ENCODE data around the gene LASP1.
"Not testable (repeated sequence)": the region's sequence is repeated elsewhere in the genome, so short reads cannot be mapped to it uniquely, and the experiment has no call there.

Gene LASP1

DNA sequence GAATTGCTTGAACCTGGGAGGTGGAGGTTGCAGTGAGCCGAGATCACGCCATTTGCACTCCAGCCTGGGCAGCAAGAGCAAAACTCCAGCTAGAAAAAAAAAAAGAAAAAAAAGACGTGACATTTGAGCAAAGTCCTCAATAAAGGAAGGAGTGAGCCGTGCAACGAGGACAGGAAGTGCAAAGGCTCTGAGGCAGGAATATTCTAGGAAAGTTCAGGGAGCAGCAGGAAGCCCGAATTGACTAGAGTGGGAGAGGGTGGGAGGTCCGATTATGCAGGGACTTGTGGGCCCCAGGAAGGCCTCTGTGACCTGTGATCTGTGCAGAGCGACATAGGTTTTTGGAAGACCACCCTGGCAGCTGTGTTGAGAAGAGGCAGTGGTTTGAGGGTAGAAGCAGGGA is 46.9 kb downstream of the LASP1 start:
- no peak for DNase-seq
- TF ChIP-seq GATA1 (IDR thresholded peaks at IDR 0.05; ENCODE audit: low read depth, low read length) (no peak), POLR2A (IDR thresholded peaks at IDR 0.05; ENCODE audit: low read length) (no peak)

DNA sequence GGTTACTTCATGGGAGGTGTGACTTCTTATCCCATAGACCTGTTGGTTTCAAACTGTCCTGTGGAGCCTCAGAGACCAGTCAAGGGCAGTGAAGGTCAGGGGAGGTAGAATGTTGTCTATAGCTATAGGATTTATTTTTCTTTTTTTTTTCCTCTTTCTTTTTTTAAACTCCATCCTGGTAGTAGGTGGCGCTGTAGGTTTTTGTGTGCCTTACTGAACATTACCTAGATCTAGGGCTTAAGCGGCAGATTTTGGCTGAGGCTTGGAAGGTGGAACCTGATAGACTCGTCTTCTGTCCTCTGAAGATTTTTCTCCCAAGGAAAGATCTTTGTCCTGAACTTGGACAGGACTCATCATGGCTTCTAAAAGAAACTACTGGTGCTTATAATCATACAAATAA is 47.4 kb downstream of the LASP1 start:
- TF ChIP-seq GATA1 (IDR thresholded peaks at IDR 0.05; ENCODE audit: low read depth, low read length) (no peak), POLR2A (IDR thresholded peaks at IDR 0.05; ENCODE audit: low read length) (no peak)
- no peak for DNase-seq

DNA sequence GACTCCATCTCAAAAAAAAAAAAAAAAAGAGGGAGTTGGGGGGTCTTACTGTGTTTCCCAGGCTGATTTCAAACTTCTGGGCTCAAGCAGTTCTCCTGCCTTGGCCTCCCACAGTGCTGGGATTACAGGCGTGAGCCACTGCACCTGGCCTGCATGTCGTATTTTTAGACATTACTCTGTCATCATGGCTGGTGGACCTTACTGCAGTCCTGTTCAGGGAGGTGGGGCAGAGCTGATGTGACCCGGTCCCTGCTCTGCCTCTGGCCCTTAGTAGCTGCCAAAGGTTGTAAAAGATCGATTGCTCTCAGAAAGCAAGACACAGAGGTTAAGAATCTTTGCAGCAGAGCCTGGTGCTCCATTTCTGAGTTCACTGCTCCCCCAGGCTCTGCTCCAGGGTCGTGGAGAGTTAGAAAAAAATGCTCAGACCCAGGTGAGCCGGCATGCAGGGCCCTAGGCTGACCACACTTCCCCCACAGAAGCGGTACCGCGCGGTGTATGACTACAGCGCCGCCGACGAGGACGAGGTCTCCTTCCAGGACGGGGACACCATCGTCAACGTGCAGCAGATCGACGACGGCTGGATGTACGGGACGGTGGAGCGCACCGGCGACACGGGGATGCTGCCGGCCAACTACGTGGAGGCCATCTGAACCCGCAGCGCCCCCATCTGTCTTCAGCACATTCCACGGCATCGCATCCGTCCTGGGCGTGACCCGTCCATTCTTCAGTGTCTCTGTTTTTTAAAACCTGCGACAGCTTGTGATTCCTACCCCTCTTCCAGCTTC is 48.5 kb downstream of the LASP1 start:
- TF ChIP-seq POLR2A (IDR thresholded peaks at IDR 0.05; ENCODE audit: low read length), result no peak
- TF ChIP-seq GATA1 (IDR thresholded peaks at IDR 0.05; ENCODE audit: low read depth, low read length), result no peak
- DNase-seq, result peak in 1 of 2 experiments; percentile 14

DNA sequence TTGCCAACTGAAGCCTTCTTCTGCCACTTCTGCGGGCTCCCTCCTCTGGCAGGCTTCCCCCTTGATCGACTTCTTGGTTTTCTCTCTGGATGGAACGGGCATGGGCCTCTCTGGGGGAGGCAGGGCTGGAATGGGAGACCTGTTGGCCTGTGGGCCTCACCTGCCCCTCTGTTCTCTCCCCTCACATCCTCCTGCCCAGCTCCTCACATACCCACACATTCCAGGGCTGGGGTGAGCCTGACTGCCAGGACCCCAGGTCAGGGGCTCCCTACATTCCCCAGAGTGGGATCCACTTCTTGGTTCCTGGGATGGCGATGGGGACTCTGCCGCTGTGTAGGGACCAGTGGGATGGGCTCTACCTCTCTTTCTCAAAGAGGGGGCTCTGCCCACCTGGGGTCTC is 49.1 kb downstream of the LASP1 start:
- TF ChIP-seq GATA1 (IDR thresholded peaks at IDR 0.05; ENCODE audit: low read depth, low read length) (no peak), POLR2A (IDR thresholded peaks at IDR 0.05; ENCODE audit: low read length) (no peak)

DNA sequence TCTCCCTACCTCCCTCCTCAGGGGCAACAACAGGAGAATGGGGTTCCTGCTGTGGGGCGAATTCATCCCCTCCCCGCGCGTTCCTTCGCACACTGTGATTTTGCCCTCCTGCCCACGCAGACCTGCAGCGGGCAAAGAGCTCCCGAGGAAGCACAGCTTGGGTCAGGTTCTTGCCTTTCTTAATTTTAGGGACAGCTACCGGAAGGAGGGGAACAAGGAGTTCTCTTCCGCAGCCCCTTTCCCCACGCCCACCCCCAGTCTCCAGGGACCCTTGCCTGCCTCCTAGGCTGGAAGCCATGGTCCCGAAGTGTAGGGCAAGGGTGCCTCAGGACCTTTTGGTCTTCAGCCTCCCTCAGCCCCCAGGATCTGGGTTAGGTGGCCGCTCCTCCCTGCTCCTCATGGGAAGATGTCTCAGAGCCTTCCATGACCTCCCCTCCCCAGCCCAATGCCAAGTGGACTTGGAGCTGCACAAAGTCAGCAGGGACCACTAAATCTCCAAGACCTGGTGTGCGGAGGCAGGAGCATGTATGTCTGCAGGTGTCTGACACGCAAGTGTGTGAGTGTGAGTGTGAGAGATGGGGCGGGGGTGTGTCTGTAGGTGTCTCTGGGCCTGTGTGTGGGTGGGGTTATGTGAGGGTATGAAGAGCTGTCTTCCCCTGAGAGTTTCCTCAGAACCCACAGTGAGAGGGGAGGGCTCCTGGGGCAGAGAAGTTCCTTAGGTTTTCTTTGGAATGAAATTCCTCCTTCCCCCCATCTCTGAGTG is 49.6 kb downstream of the LASP1 start:
- DNase-seq, result no peak
- TF ChIP-seq POLR2A (IDR thresholded peaks at IDR 0.05; ENCODE audit: low read length) (no peak), GATA1 (IDR thresholded peaks at IDR 0.05; ENCODE audit: low read depth, low read length) (no peak)

More for the DNA sequence above, 49.1 kb downstream of the LASP1 start:
- DNase-seq, result no peak

DNA sequence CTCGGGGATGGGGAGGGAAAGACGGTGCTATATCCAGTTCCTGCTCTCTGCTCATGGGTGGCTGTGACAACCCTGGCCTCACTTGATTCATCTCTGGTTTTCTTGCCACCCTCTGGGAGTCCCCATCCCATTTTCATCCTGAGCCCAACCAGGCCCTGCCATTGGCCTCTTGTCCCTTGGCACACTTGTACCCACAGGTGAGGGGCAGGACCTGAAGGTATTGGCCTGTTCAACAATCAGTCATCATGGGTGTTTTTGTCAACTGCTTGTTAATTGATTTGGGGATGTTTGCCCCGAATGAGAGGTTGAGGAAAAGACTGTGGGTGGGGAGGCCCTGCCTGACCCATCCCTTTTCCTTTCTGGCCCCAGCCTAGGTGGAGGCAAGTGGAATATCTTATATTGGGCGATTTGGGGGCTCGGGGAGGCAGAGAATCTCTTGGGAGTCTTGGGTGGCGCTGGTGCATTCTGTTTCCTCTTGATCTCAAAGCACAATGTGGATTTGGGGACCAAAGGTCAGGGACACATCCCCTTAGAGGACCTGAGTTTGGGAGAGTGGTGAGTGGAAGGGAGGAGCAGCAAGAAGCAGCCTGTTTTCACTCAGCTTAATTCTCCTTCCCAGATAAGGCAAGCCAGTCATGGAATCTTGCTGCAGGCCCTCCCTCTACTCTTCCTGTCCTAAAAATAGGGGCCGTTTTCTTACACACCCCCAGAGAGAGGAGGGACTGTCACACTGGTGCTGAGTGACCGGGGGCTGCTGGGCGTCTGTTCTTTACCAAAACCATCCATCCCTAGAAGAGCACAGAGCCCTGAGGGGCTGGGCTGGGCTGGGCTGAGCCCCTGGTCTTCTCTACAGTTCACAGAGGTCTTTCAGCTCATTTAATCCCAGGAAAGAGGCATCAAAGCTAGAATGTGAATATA is 50.8 kb downstream of the LASP1 start:
- TF ChIP-seq GATA1 (IDR thresholded peaks at IDR 0.05; ENCODE audit: low read depth, low read length) (no peak), POLR2A (IDR thresholded peaks at IDR 0.05; ENCODE audit: low read length) (no peak)
- no peak for DNase-seq

DNA sequence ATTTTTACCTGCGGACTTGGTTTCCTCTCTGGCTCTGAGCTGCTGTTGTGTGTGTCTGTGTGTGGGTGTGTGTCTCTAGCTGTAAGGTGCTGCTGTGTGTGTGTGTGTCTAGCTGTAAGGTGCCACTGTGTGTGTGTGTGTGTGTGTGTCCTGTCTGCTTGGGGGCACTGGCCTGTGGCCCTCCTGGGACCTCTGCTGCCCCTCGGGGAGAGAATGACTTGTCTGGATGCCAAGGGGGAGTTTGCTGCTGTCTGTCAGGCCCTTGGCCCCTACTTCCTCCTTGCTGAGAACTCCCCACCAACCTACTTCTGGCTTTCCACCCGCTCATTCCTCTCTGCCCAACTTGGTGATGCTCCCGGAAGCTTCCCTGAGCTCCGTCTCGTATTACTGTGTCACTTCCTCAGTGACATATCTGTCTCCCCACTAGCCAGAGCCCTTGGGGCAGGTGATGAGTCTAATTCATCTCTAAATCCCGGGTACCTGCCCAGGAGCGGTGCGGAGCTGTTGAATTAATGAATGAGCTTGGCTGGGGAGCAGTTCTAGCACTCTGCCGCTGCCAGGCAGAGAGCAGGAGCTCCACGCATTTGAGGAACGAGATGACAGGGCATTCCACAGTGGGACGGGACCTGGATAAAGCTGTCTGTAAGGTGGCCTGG is 52.0 kb downstream of the LASP1 start:
- DNase-seq, result no peak
- TF ChIP-seq POLR2A (IDR thresholded peaks at IDR 0.05; ENCODE audit: low read length), result no peak
- no peak for TF ChIP-seq GATA1 (IDR thresholded peaks at IDR 0.05; ENCODE audit: low read depth, low read length)

DNA sequence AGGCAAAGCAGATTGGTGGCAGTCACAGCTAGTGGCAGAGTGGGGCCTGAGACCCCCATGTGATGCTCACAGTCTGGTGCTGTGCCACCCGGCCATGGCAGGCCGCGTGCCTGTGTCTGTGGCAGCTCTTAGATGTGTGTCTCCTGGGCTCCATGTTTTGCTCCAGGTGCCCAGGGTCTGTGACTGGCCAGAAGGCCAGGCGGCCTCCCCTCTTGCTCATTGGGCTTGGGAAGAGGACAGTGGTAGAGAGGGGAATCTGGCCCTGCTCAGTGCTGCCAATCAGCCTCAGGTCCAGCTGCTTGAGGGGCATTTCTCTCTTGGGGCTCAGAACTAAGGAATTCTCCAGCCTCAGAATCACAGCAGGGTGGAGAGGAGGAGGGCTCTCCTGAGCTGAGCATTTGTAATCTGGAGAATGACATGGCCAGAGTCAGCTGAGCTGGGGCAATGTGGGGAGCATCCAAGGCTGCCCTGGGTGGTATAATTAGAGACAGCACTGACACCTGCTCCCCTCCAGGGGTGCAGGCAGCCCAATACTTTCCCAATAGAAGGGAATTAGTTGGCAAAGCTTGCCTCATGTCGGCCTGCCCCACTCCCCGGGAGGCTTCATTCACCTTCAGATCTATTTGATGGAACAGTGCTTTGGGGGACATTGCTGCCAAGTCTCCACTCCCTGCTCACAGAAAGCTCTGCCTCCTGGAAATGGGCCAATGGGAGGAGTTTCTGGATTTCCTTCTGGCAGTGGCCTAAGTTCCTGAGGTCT is 52.9 kb downstream of the LASP1 start:
- no peak for TF ChIP-seq POLR2A (IDR thresholded peaks at IDR 0.05; ENCODE audit: low read length)
- TF ChIP-seq GATA1 (IDR thresholded peaks at IDR 0.05; ENCODE audit: low read depth, low read length), result no peak
- DNase-seq, result peak; percentile 16 to 47

DNA sequence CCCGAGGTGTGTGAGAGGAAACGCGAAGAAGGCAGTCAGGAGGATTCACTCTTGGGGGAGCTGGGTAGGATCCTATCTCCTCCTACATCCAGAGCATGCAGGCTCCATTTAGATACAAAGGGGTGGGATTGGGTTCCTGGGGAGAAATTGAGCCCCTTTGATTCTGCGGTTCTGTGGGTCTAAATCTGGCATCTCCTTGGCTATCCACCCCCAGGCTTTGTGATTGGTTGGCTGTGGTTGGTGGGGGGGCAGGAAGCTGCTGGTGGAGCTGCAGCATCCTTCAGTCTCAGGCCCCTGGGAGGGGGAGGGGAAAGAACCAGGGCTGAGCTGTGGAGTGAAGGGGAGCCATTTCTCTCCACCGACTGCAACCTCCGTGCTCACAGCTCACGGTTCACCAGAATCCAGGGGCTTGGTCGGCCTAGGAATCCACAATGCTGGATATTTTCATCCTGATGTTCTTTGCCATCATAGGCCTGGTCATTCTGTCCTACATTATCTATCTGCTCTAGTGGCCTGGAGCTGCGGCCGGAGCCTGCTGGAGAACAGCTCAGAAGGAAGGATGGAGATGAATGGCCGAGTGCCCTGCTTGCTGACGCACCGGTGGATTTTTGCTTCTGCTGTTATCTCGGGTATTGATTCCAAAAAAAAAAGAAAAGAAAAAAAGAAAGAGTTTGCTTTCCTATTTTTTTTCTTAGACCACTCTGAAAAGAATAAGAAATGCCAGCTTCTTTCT is 55.6 kb downstream of the LASP1 start, which contains the start of gene LASP1NB:
Gene LASP1NB, plus strand, starts transcription at position 352 of the 733 bp plus-strand sequence.
- no peak for TF ChIP-seq POLR2A (IDR thresholded peaks at IDR 0.05; ENCODE audit: low read length)
- no peak for TF ChIP-seq GATA1 (IDR thresholded peaks at IDR 0.05; ENCODE audit: low read depth, low read length)
- DNase-seq, result no peak

DNA sequence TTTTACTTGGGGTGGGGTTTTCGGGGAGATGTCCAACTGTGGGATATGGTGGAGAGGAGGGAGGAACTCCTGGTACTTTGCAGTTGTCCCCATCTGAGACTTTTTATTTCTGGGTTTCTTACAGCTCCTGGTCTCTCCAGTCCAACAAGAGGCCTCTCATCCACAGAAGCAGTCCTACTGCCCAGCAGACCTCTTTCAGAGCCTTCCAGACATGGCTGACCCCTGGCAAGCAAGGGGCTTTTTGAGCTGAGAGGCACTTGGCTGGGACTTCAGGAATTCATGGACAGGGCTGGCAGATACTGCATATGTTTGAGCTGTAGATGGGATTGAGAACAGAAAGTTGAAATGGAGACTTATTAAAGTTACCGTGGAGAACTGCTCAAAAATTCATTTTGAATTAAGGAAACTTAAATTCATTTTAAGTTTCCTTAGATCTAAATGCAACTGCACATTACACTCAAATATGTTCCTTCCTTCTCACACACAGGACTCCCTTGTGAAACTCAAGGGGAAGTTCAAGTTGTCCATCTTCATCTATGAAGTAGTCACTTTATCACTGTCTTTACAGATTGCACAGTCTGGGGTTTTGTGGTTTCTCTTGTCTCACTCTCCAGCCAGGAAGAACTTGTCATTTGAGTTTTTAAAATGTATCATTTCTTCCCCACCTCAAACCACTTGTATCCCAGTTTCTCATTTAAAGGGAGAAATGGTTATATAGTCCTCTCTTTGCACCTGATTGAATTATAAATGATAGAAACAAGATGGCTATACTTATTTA is 56.6 kb downstream of the LASP1 start:
- TF ChIP-seq GATA1 (IDR thresholded peaks at IDR 0.05; ENCODE audit: low read depth, low read length) (no peak), POLR2A (IDR thresholded peaks at IDR 0.05; ENCODE audit: low read length) (no peak)
- no peak for DNase-seq

DNA sequence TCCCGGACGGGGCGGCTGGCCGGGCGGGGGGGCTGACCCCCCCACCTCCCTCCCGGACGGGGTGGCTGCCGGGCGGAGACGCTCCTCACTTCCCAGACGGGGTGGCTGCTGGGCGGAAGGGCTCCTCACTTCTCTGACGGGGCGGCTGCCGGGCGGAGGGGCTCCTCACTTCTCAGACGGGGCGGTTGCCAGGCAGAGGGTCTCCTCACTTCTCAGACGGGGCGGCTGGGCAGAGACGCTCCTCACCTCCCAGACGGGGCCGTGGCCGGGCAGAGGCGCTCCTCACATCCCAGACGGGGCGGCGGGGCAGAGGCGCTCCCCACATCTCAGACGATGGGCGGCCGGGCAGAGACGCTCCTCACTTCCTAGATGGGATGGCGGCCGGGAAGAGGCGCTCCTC is 60.9 kb downstream of the LASP1 start:
- not testable (repeated sequence) for DNase-seq

DNA sequence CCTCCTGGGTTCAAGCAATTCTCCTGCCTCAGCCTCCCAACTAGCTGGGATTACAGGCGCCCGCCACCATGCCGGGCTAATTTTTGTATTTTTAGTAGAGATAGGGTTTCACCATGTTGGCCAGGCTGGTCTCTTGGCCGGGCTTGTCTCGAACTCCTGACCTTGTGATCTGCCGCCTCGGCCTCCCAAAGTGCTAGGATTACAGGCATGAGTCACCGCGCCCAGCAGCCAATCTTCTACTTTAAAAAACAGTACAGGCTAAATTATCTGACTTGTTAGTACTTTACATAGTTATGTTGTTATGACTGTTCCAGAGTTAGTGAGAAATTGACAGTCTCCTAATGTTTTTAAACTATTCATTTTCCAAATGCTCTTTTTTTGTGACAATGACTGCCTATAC is 64.1 kb downstream of the LASP1 start:
- not testable (repeated sequence) for DNase-seq

Measured in erythroblast (primary cell).